ENCODE measurements around the gene TSPAN31. TPM values are rescaled to one million over a fixed set of nuclear protein-coding genes. Genes with fewer than 3 reads are reported as not detected.

TSPAN31 gene
- total RNA-seq, 1 donor from 2014 or later, result 18.6 TPM

- Mint-ChIP-seq H3K27me3 (ENCODE audit: low read depth, unreplicated experiment) (no peaks in the 10 kb centered on the region), H3K9me3 (ENCODE audit: unreplicated experiment) (no peaks in the 10 kb centered on the region), H3K4me3 (ENCODE audit: unreplicated experiment) (peak overlapping the region; percentile 100), H3K27ac (ENCODE audit: unreplicated experiment) (peak overlapping the region; percentile 94), H3K4me1 (ENCODE audit: low read depth, unreplicated experiment) (peaks cover 5% of the 10 kb centered on the region), H3K36me3 (ENCODE audit: low read depth, unreplicated experiment) (peaks cover 8% of the 10 kb centered on the region)
- H2AFZ ChIP-seq (ENCODE audit: low read depth, low read length), result no peak overlapping the region
- H3K9ac ChIP-seq (ENCODE audit: low read length), result no peak overlapping the region
- H3K4me2 ChIP-seq (ENCODE audit: low read length), result peak overlapping the region; percentile 93
- H3K79me2 ChIP-seq (ENCODE audit: insufficient read depth, low read length), result peaks cover 18% of the 10 kb centered on the region
- H3K4me3 ChIP-seq (ENCODE audit: insufficient read depth, low read depth, low read length), result no peak overlapping the region
- TF ChIP-seq EZH2 (IDR thresholded peaks at IDR 0.05; ENCODE audit: insufficient read depth, low read length), result no peak
- H4K20me1 ChIP-seq (ENCODE audit: insufficient read depth, low read length), result peaks cover 5% of the 10 kb centered on the region
- H3K9me3 ChIP-seq (ENCODE audit: insufficient read depth, low read depth, low read length), result no peaks in the 10 kb centered on the region
- no peak for FAIRE-seq
- H3K4me1 ChIP-seq (ENCODE audit: insufficient read depth, low read length), result peaks cover 4% of the 10 kb centered on the region
- no peaks in the 10 kb centered on the region for H3K27me3 ChIP-seq (ENCODE audit: insufficient read depth, low read length)
- H3K36me3 ChIP-seq (ENCODE audit: insufficient read depth, low read length), result peaks cover 23% of the 10 kb centered on the region
- H3K27ac ChIP-seq (ENCODE audit: low read depth, low read length), result no peak overlapping the region
- no peak for DNase-seq (ENCODE audit: low read depth)
Measured at GRCh38 chr12:57782243-57782607, 37.4 kb downstream of the TSPAN31 start.

DNA sequence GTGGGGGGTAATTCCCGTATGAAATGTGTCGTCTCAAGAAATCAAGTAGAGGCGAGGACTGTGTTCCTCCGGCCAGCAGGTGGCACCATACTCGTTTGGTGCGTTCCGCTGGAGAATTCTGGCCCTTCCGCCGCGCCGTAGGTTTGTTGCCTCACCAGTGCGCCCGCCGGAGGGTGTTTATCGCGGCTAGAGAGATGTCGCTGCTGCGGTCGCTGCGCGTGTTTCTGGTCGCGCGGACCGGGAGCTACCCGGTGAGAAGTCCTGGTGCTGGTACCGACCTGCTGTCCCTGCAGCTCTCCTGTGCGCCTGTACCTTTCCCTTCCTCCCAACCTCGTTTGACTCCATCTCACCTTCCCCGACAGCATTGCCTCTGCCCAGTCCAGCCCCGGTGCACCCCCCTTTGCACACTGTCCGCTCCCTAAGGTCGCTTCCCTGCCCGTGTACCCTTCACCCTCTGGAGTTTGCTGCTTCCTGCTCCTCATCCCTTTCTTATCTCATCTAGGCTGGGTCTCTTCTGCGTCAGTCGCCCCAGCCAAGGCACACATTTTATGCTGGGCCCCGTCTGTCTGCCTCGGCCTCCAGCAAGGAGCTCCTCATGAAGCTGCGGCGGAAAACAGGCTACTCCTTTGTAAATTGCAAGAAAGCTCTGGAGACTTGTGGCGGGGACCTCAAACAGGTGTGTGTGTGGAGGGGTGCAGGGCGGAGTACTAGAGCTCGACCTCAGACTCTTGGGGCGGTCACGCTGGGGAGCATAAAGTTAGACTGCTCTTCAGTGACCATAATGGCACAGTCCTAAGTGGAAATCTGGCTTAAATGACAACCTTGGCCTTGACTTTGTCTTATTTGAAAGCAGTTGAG, 38.0 kb downstream of the TSPAN31 start, which contains the start of gene TSFM:
Gene TSFM (plus strand): TSS at position 180 of the 858 bp plus-strand sequence. CDS start 15 bp downstream, at position 195.
- Mint-ChIP-seq H3K4me1 (ENCODE audit: low read depth, unreplicated experiment) (peaks cover 5% of the 10 kb centered on the region), H3K27ac (ENCODE audit: unreplicated experiment) (peak within 1 kb of the TSS; percentile 94), H3K36me3 (ENCODE audit: low read depth, unreplicated experiment) (peaks cover 8% of the 10 kb centered on the region), H3K9me3 (ENCODE audit: unreplicated experiment) (no peaks in the 10 kb centered on the region), H3K27me3 (ENCODE audit: low read depth, unreplicated experiment) (no peaks in the 10 kb centered on the region), H3K4me3 (ENCODE audit: unreplicated experiment) (peak within 1 kb of the TSS; percentile 100)
- FAIRE-seq (no peak), DNase-seq (ENCODE audit: low read depth) (peak; percentile 86)
- Histone ChIP-seq H2AFZ (ENCODE audit: low read depth, low read length) (peak within 1 kb of the TSS; percentile 94), H3K9me3 (ENCODE audit: insufficient read depth, low read depth, low read length) (no peaks in the 10 kb centered on the region), H3K27ac (ENCODE audit: low read depth, low read length) (peak within 1 kb of the TSS; percentile 75), H3K4me3 (ENCODE audit: insufficient read depth, low read depth, low read length) (peak within 1 kb of the TSS; percentile 96), H3K9ac (ENCODE audit: low read length) (peak within 1 kb of the TSS; percentile 97), H3K4me2 (ENCODE audit: low read length) (peak within 1 kb of the TSS; percentile 93), H3K79me2 (ENCODE audit: insufficient read depth, low read length) (peaks cover 18% of the 10 kb centered on the region), H3K36me3 (ENCODE audit: insufficient read depth, low read length) (peaks cover 26% of the 10 kb centered on the region), H3K4me1 (ENCODE audit: insufficient read depth, low read length) (peaks cover 4% of the 10 kb centered on the region), H3K27me3 (ENCODE audit: insufficient read depth, low read length) (no peaks in the 10 kb centered on the region), H4K20me1 (ENCODE audit: insufficient read depth, low read length) (peaks cover 5% of the 10 kb centered on the region)
- TF ChIP-seq EZH2 (IDR thresholded peaks at IDR 0.05; ENCODE audit: insufficient read depth, low read length), result no peak
- TF ChIP-seq CTCF (IDR thresholded peaks at IDR 0.05; ENCODE audit: insufficient read depth, low read depth, low read length), result peak; percentile 95

GRCh38 chr12:57783466-57783801, 38.6 kb downstream of the TSPAN31 start:
- Histone ChIP-seq H3K4me1 (ENCODE audit: insufficient read depth, low read length) (peaks cover 4% of the 10 kb centered on the region), H3K4me3 (ENCODE audit: insufficient read depth, low read depth, low read length) (peak overlapping the region; percentile 96), H3K9me3 (ENCODE audit: insufficient read depth, low read depth, low read length) (no peaks in the 10 kb centered on the region), H3K27ac (ENCODE audit: low read depth, low read length) (peak overlapping the region; percentile 75), H3K27me3 (ENCODE audit: insufficient read depth, low read length) (no peaks in the 10 kb centered on the region), H2AFZ (ENCODE audit: low read depth, low read length) (peak overlapping the region; percentile 94), H4K20me1 (ENCODE audit: insufficient read depth, low read length) (peaks cover 5% of the 10 kb centered on the region), H3K9ac (ENCODE audit: low read length) (peak overlapping the region; percentile 97), H3K36me3 (ENCODE audit: insufficient read depth, low read length) (peaks cover 26% of the 10 kb centered on the region), H3K79me2 (ENCODE audit: insufficient read depth, low read length) (peaks cover 18% of the 10 kb centered on the region), H3K4me2 (ENCODE audit: low read length) (peak overlapping the region; percentile 93)
- peaks cover 5% of the 10 kb centered on the region for H3K4me1 Mint-ChIP-seq (ENCODE audit: low read depth, unreplicated experiment)
- H3K4me3 Mint-ChIP-seq (ENCODE audit: unreplicated experiment), result peak overlapping the region; percentile 100
- TF ChIP-seq EZH2 (IDR thresholded peaks at IDR 0.05; ENCODE audit: insufficient read depth, low read length) (no peak), CTCF (IDR thresholded peaks at IDR 0.05; ENCODE audit: insufficient read depth, low read depth, low read length) (no peak)
- H3K27ac Mint-ChIP-seq (ENCODE audit: unreplicated experiment), result peak overlapping the region; percentile 94
- DNase-seq (ENCODE audit: low read depth) (no peak), FAIRE-seq (no peak)
- no peaks in the 10 kb centered on the region for H3K27me3 Mint-ChIP-seq (ENCODE audit: low read depth, unreplicated experiment)
- H3K36me3 Mint-ChIP-seq (ENCODE audit: low read depth, unreplicated experiment), result peaks cover 8% of the 10 kb centered on the region
- H3K9me3 Mint-ChIP-seq (ENCODE audit: unreplicated experiment), result no peaks in the 10 kb centered on the region

Data from astrocyte (in vitro differentiated cells and primary cell).